GM12878 (cell line): ENCODE data around the gene ENDOD1. TPM values are rescaled to one million over a fixed set of nuclear protein-coding genes. Genes with fewer than 3 reads are reported as not detected.
A peak's percentile ranks its signal among the peaks of the same experiment; 100 is the strongest.

Source experiments
- ATAC-seq: fragments of 200-7000 bp; cut with Tn5 transposase; 3 replicates; pipeline ENCODE4 v1.9.1; 2020; ENCODE audit warnings: mild to moderate bottlenecking, moderate library complexity
- BruUV-seq: library from RNA; stranded (reverse); fragments of 400-500 nt; replicated peaks from 2 replicates; lab custom pipeline; 2021; lab: Mats Ljungman, UMichigan
- CTCF ChIA-PET: fragments of 300-600 bp; sonication (Branson Sonifier 250); formaldehyde crosslinking; extraction: SDS; loops from one replicate; lab custom pipeline; 2021; ENCODE audit warnings: inconsistent platforms; lab: Yijun Ruan, JAX
- POLR2A ChIA-PET: fragments of 350-600 bp; formaldehyde crosslinking; extraction: SDS; loops from one replicate; lab custom pipeline; 2021; ENCODE audit warnings: inconsistent platforms; lab: Charles Lee
- RAD21 ChIA-PET: fragments of 300-600 bp; sonication (Branson Sonifier 250); formaldehyde crosslinking; loops from one replicate; lab custom pipeline; 2023; ENCODE audit warnings: antibody characterized with exemption; ENCODE audit not compliant: unreplicated experiment; lab: Charles Lee
- SMC1A ChIA-PET: fragments of 300-600 bp; sonication (Branson Sonifier 250); formaldehyde crosslinking; loops from one replicate; lab custom pipeline; 2023; ENCODE audit not compliant: unreplicated experiment, uncharacterized antibody; lab: Charles Lee
- DNase-seq: peaks from one replicate; pipeline ENCODE4 v3.0.0-alpha.2; 2011; ENCODE audit warnings: low read depth, low spot score
- FAIRE-seq: peaks from 3 replicates; lab custom pipeline; 2011; peaks lifted over from hg19 to GRCh38; lab: Jason Lieb, UNC
- H2AFZ ChIP-seq: 2 replicates; pipeline ENCODE4 v1.6.0; 2011; ENCODE audit warnings: low read depth, low read length, control low read depth; ENCODE audit not compliant: control insufficient read depth
- H3K27ac ChIP-seq: 2 replicates; pipeline ENCODE4 v1.5.1; 2011; ENCODE audit warnings: control low read depth; ENCODE audit not compliant: control insufficient read depth, insufficient read depth
- H3K27me3 ChIP-seq, 2 experiments: replicated peaks in 1 of 2; 2 replicates each; pipeline versions ENCODE4 v1.6.0 to v1.6.1; 2011; ENCODE audit warnings: low read length in 1 of 2; ENCODE audit not compliant: control insufficient read depth in 2 of 2, insufficient read depth in 2 of 2
- H3K36me3 ChIP-seq, 2 experiments: 2 replicates each; pipeline ENCODE4 v1.5.1; 2011; ENCODE audit warnings: low read length in 1 of 2; ENCODE audit not compliant: control insufficient read depth in 2 of 2, insufficient read depth in 2 of 2
- H3K4me1 ChIP-seq: 2 replicates; pipeline ENCODE4 v1.6.1; 2011; ENCODE audit warnings: mild to moderate bottlenecking, low read length, moderate library complexity, mixed read lengths; ENCODE audit not compliant: control insufficient read depth, insufficient read depth
- H3K4me2 ChIP-seq: 2 replicates; pipeline ENCODE4 v1.6.0; 2011; ENCODE audit warnings: control low read depth; ENCODE audit not compliant: control insufficient read depth, insufficient read depth
- H3K4me3 ChIP-seq: fragments of 200-600 bp; sonication (generic); 2 replicates; pipeline ENCODE4 v1.5.1; 2016
- H3K79me2 ChIP-seq: 2 replicates; pipeline ENCODE4 v1.6.0; 2011; ENCODE audit warnings: low read length; ENCODE audit not compliant: control insufficient read depth, insufficient read depth
- H3K9ac ChIP-seq: 2 replicates; pipeline ENCODE4 v1.8.0; 2011; ENCODE audit warnings: low read length, control low read depth, mixed read lengths; ENCODE audit not compliant: control insufficient read depth, insufficient read depth
- H3K9me3 ChIP-seq: replicated peaks from 3 replicates; pipeline ENCODE4 v1.5.1; 2011; ENCODE audit warnings: mild to moderate bottlenecking, low read length; ENCODE audit not compliant: control insufficient read depth, insufficient read depth
- H4K20me1 ChIP-seq: 2 replicates; pipeline ENCODE4 v1.6.0; 2011; ENCODE audit not compliant: control insufficient read depth, insufficient read depth
- EED ChIP-seq: sonication (generic); IDR thresholded peaks from 2 replicates; pipeline ENCODE4 v1.6.1; 2016; ENCODE audit warnings: antibody characterized with exemption, low read depth
- JUNB ChIP-seq: IDR thresholded peaks from 2 replicates; pipeline ENCODE4 v1.6.1; 2016; ENCODE audit warnings: antibody characterized with exemption, mild to moderate bottlenecking
- MEF2B ChIP-seq: fragments of 450-650 bp; IDR thresholded peaks from 2 replicates; pipeline ENCODE4 v1.6.1; 2018; ENCODE audit warnings: mild to moderate bottlenecking, moderate library complexity; ENCODE audit not compliant: partially characterized antibody, poor library complexity, severe bottlenecking
- MTA2 ChIP-seq: fragments of 450-650 bp; IDR thresholded peaks from 2 replicates; pipeline ENCODE4 v1.6.1; 2016; ENCODE audit warnings: low read depth, mild to moderate bottlenecking, moderate library complexity
- MTA3 ChIP-seq: IDR thresholded peaks from 2 replicates; pipeline ENCODE4 v1.6.1; 2012; ENCODE audit warnings: low read length, inconsistent platforms, borderline replicate concordance
- NFIC ChIP-seq: IDR thresholded peaks from 2 replicates; pipeline ENCODE4 v1.6.1; 2012; ENCODE audit warnings: low read depth, mild to moderate bottlenecking, inconsistent platforms, low read length, moderate library complexity
- RUNX3 ChIP-seq: IDR thresholded peaks from 2 replicates; pipeline ENCODE4 v1.6.1; 2012; ENCODE audit warnings: low read length, inconsistent platforms
- WGBS: methylation state at CpG from one replicate; pipeline ENCODE4 v1.1.6; 2016; ENCODE audit warnings: low lambda C conversion rate; ENCODE audit not compliant: insufficient replicate concordance, insufficient coverage; ENCODE audit errors: missing lambda C conversion rate; 5-methylcytosine and 5-hydroxymethylcytosine counted together
- in situ Hi-C: fragments of 300-500 bp; cut with MboI; formaldehyde crosslinking; loops from 9 replicates; pipeline ENCODE4 v1.14.3; 2018; ENCODE audit warnings: mixed read lengths
- intact Hi-C: fragments of 100-400 bp; cut with micrococcal nuclease; formaldehyde crosslinking; loops from one replicate; pipeline ENCODE4 v1.14.2; 2022; ENCODE audit not compliant: unreplicated experiment
- polyA plus RNA-seq, 11 experiments: library from polyadenylated mRNA; depleted of rRNA in 4 of 11; unstranded in 6 of 11; stranded (reverse) in 5 of 11; fragments of >200 nt; fragmentation: Nextera tagmentation in 4 of 11; fragmentation: Illumina TruSeq in 1 of 11; extraction: Ambion mirVana in 4 of 11; extraction: Trizol in 1 of 11; gene quantifications; 1 replicate in 1 of 11; 2 replicates in 10 of 11; pipeline versions ENCODE4 v1.2.1 to v1.2.3, GENCODE V29; 2011 to 2016; ENCODE audit warnings: inconsistent platforms in 2 of 11, missing spikeins in 2 of 11, low read depth in 1 of 11
- total RNA-seq, 4 experiments: library from RNA; depleted of rRNA in 3 of 4; stranded (reverse); fragments of >200 nt in 3 of 4; fragmentation: Illumina TruSeq in 1 of 4; extraction: Trizol in 1 of 4; gene quantifications; 2 replicates each; pipeline versions ENCODE4 v1.2.1 to v1.2.3, GENCODE V29; 2013 to 2021
- TF ChIP-seq, protein P1 (sequence below): IDR thresholded peaks from 2 replicates; pipeline ENCODE4 v1.6.1; 2012; ENCODE audit warnings: low read length, inconsistent platforms
- TF ChIP-seq, protein P2 (sequence below): IDR thresholded peaks from 2 replicates; pipeline ENCODE4 v1.6.1; 2012; ENCODE audit warnings: improper control_type of control experiment, low read depth, low read length; ENCODE audit not compliant: insufficient replicate concordance
- TF ChIP-seq, protein P3 (sequence below): fragments of 450-650 bp; IDR thresholded peaks from 2 replicates; pipeline ENCODE4 v1.6.1; 2017; ENCODE audit warnings: low read depth, mild to moderate bottlenecking, moderate library complexity
- TF ChIP-seq, protein P4 (sequence below): fragments of 450-650 bp; IDR thresholded peaks from 2 replicates; pipeline ENCODE4 v1.6.1; 2016; ENCODE audit warnings: mild to moderate bottlenecking

ENDOD1 gene
- total and polyA plus RNA-seq, 10 of the 15 experiments (the other 5 are each of a cell fraction or from before 2014, with no cell fraction given): 6.0 to 30.0 (median 12.1) TPM

DNA sequence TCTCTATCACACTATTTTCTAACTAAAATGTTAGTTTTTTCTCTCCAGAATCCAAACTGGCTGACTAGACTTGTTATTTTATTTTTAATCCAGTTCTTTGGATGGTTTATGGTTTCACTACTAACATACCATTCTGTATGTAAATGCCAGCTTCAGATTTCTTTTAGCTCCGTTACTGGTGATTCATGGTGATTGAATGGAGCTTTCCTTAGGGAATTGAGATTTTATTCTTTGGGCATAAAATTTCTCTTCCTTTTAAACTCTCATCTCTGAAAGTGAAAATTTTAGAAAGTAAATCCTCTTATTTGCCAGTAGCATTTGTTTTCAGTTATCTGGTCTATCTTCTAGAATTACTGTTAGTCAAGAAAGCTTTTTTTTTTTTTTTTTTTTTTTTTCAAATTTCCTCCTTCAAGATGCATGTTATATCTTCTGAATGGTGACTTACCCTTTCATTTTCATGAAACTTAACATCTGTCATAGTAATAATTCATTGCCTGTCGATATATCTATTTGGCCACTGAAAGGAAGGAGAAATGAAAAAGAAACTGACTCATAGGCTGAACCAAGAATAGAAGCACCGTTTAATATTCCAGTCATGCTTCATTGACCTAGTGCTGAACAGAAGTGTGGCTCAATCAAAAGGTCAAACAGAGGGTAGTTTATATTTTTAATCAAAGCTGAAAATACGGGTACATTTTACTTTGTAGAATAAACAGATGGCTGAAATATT, 6.4 kb downstream of the ENDOD1 start:
- peak; percentile 70 for FAIRE-seq
- in situ Hi-C loops: loop anchor here (10.0 kb wide), 1 partner anchor 1149 kb away; no protein-coding TSS in a partner anchor
- H3K4me1 ChIP-seq: peaks cover 45% of the 10 kb centered on the region
- TF ChIP-seq, protein P1, sequence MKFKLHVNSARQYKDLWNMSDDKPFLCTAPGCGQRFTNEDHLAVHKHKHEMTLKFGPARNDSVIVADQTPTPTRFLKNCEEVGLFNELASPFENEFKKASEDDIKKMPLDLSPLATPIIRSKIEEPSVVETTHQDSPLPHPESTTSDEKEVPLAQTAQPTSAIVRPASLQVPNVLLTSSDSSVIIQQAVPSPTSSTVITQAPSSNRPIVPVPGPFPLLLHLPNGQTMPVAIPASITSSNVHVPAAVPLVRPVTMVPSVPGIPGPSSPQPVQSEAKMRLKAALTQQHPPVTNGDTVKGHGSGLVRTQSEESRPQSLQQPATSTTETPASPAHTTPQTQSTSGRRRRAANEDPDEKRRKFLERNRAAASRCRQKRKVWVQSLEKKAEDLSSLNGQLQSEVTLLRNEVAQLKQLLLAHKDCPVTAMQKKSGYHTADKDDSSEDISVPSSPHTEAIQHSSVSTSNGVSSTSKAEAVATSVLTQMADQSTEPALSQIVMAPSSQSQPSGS: peak; percentile 96
- peak; percentile 94 for TF ChIP-seq MEF2B
- peak; percentile 63; the same call in 1 of the 2 replicates for TF ChIP-seq EED
- TF ChIP-seq MTA2: peak; percentile 83
- TF ChIP-seq, protein P2, sequence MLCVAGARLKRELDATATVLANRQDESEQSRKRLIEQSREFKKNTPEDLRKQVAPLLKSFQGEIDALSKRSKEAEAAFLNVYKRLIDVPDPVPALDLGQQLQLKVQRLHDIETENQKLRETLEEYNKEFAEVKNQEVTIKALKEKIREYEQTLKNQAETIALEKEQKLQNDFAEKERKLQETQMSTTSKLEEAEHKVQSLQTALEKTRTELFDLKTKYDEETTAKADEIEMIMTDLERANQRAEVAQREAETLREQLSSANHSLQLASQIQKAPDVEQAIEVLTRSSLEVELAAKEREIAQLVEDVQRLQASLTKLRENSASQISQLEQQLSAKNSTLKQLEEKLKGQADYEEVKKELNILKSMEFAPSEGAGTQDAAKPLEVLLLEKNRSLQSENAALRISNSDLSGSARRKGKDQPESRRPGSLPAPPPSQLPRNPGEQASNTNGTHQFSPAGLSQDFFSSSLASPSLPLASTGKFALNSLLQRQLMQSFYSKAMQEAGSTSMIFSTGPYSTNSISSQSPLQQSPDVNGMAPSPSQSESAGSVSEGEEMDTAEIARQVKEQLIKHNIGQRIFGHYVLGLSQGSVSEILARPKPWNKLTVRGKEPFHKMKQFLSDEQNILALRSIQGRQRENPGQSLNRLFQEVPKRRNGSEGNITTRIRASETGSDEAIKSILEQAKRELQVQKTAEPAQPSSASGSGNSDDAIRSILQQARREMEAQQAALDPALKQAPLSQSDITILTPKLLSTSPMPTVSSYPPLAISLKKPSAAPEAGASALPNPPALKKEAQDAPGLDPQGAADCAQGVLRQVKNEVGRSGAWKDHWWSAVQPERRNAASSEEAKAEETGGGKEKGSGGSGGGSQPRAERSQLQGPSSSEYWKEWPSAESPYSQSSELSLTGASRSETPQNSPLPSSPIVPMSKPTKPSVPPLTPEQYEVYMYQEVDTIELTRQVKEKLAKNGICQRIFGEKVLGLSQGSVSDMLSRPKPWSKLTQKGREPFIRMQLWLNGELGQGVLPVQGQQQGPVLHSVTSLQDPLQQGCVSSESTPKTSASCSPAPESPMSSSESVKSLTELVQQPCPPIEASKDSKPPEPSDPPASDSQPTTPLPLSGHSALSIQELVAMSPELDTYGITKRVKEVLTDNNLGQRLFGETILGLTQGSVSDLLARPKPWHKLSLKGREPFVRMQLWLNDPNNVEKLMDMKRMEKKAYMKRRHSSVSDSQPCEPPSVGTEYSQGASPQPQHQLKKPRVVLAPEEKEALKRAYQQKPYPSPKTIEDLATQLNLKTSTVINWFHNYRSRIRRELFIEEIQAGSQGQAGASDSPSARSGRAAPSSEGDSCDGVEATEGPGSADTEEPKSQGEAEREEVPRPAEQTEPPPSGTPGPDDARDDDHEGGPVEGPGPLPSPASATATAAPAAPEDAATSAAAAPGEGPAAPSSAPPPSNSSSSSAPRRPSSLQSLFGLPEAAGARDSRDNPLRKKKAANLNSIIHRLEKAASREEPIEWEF: peak; percentile 97
- peak; percentile 92 for TF ChIP-seq MTA3
- TF ChIP-seq, protein P3, sequence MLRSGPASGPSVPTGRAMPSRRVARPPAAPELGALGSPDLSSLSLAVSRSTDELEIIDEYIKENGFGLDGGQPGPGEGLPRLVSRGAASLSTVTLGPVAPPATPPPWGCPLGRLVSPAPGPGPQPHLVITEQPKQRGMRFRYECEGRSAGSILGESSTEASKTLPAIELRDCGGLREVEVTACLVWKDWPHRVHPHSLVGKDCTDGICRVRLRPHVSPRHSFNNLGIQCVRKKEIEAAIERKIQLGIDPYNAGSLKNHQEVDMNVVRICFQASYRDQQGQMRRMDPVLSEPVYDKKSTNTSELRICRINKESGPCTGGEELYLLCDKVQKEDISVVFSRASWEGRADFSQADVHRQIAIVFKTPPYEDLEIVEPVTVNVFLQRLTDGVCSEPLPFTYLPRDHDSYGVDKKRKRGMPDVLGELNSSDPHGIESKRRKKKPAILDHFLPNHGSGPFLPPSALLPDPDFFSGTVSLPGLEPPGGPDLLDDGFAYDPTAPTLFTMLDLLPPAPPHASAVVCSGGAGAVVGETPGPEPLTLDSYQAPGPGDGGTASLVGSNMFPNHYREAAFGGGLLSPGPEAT: peak; percentile 81
- peak; percentile 97 for TF ChIP-seq NFIC
- peak; percentile 82 for TF ChIP-seq JUNB
- TF ChIP-seq, protein P4, sequence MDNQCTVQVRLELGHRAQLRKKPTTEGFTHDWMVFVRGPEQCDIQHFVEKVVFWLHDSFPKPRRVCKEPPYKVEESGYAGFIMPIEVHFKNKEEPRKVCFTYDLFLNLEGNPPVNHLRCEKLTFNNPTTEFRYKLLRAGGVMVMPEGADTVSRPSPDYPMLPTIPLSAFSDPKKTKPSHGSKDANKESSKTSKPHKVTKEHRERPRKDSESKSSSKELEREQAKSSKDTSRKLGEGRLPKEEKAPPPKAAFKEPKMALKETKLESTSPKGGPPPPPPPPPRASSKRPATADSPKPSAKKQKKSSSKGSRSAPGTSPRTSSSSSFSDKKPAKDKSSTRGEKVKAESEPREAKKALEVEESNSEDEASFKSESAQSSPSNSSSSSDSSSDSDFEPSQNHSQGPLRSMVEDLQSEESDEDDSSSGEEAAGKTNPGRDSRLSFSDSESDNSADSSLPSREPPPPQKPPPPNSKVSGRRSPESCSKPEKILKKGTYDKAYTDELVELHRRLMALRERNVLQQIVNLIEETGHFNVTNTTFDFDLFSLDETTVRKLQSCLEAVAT: 0 out of 2 replicates have a peak, but pooled peaks have one; percentile 53
- TF ChIP-seq RUNX3: peak; percentile 80

More for the DNA sequence above, 6.4 kb downstream of the ENDOD1 start:
- Histone ChIP-seq H3K79me2 (peaks cover 7% of the 10 kb centered on the region), H3K27ac (peak overlapping the region; percentile 57), H2AFZ (no peak overlapping the region), H3K9ac (no peak overlapping the region), H3K4me2 (peak overlapping the region; percentile 46), H3K9me3 (no peaks in the 10 kb centered on the region), H3K27me3 (no peaks in the 10 kb centered on the region), H3K36me3 (no peaks in the 10 kb centered on the region), H3K4me3 (peak overlapping the region; percentile 50; the same call in 1 of the 2 replicates), H4K20me1 (no peaks in the 10 kb centered on the region)
- RAD21 ChIA-PET: interaction anchor here (1.0 to 12.5 kb wide), 8 partner anchors 11 to 619 kb away, joined by 3 to 244 read pairs (median 4); partner anchors contain the start of gene SRSF8
- intact Hi-C loops: no loop called here
- peak; percentile 88 for DNase-seq
- no TSS peak for BruUV-seq
- POLR2A ChIA-PET: interaction anchor here (0.6 to 2.2 kb wide), 9 partner anchors 11 to 696 kb away, joined by 3 to 9 read pairs (median 3); no protein-coding TSS in a partner anchor
- ATAC-seq: peak; percentile 83
- SMC1A ChIA-PET: interaction anchor here (0.7 to 17.5 kb wide), 11 partner anchors 9 to 619 kb away, joined by 3 to 315 read pairs (median 4); partner anchors contain the start of gene SRSF8
- WGBS: 0% methylated on average over 4 of the region's 4 CpGs
- CTCF ChIA-PET: interaction anchor here (1.0 to 13.7 kb wide), 4 partner anchors 26 to 135 kb away, joined by 3 to 296 read pairs (median 9); partner anchors contain the start of genes SESN3 and SRSF8
